PC-9 (cell line): Measurements from ENCODE around the gene DCAF15. TPM values are rescaled to one million over a fixed set of nuclear protein-coding genes. Genes with fewer than 3 reads are reported as not detected.

Experiments used
- BruUV-seq: library from RNA; stranded (reverse); fragments of 400-500 nt; replicated peaks from 2 replicates; lab custom pipeline; 2021; lab: Mats Ljungman, UMichigan
- CTCF ChIA-PET: fragments of 300-600 bp; sonication (Branson Sonifier 250); formaldehyde crosslinking; loops from one replicate; lab custom pipeline; 2022; ENCODE audit warnings: antibody characterized with exemption; lab: Charles Lee
- POLR2A ChIA-PET: fragments of 300-600 bp; sonication (Branson Sonifier 250); formaldehyde crosslinking; loops from one replicate; lab custom pipeline; 2022; ENCODE audit warnings: antibody characterized with exemption; ENCODE audit not compliant: unreplicated experiment; lab: Charles Lee
- DNase-seq, 2 experiments: peaks; one replicate each; pipeline versions ENCODE4 v3.0.0 to v3.0.0-alpha.2; 2015 to 2022; ENCODE audit warnings: mixed read lengths in 1 of 2
- H2AFZ ChIP-seq: fragments of 200-600 bp; sonication (generic); 2 replicates; pipeline ENCODE4 v1.8.1; 2017; ENCODE audit warnings: antibody characterized with exemption
- H3F3A ChIP-seq: fragments of 200-600 bp; sonication (generic); 2 replicates; pipeline ENCODE4 v1.8.1; 2017; ENCODE audit warnings: antibody characterized with exemption, mild to moderate bottlenecking, low read depth; ENCODE audit not compliant: insufficient read depth
- H3K27ac ChIP-seq: fragments of 200-600 bp; sonication (generic); 2 replicates; pipeline ENCODE4 v1.6.1; 2016; ENCODE audit warnings: mixed run types
- H3K27me3 ChIP-seq: fragments of 200-600 bp; sonication (generic); 2 replicates; pipeline ENCODE4 v1.6.1; 2016; ENCODE audit warnings: low read depth, mixed run types; ENCODE audit not compliant: insufficient read depth
- H3K36me3 ChIP-seq: fragments of 200-600 bp; sonication (generic); 2 replicates; pipeline ENCODE4 v1.6.1; 2016; ENCODE audit warnings: low read depth, mixed run types
- H3K4me1 ChIP-seq: fragments of 200-600 bp; sonication (generic); replicated peaks from 2 replicates; pipeline ENCODE4 v1.6.1; 2016; ENCODE audit warnings: mixed run types; ENCODE audit not compliant: insufficient read depth
- H3K4me2 ChIP-seq: fragments of 200-600 bp; sonication (generic); 2 replicates; pipeline ENCODE4 v1.6.1; 2017; ENCODE audit warnings: mixed run types
- H3K4me3 ChIP-seq: fragments of 200-600 bp; sonication (generic); 2 replicates; pipeline ENCODE4 v1.6.1; 2016; ENCODE audit warnings: mixed run types
- H3K79me2 ChIP-seq: fragments of 200-600 bp; sonication (generic); 2 replicates; pipeline ENCODE4 v1.6.1; 2017; ENCODE audit warnings: low read depth, mixed run types
- H3K9me2 ChIP-seq: fragments of 200-600 bp; sonication (generic); 2 replicates; pipeline ENCODE4 v1.8.1; 2017; ENCODE audit warnings: mild to moderate bottlenecking; ENCODE audit not compliant: insufficient read depth
- H3K9me3 ChIP-seq: fragments of 200-600 bp; sonication (generic); 2 replicates; pipeline ENCODE4 v1.8.1; 2016; ENCODE audit warnings: low read depth; ENCODE audit not compliant: insufficient read depth
- H4K20me1 ChIP-seq: fragments of 200-600 bp; sonication (generic); 2 replicates; pipeline ENCODE4 v1.8.1; 2017; ENCODE audit not compliant: insufficient read depth
- CTCF ChIP-seq: fragments of 200-600 bp; sonication (generic); conservative IDR thresholded peaks from 2 replicates; pipeline ENCODE4 v1.6.1; 2017; ENCODE audit warnings: mixed run types, antibody characterized with exemption, mild to moderate bottlenecking, moderate library complexity
- EZH2 ChIP-seq: fragments of 200-600 bp; sonication (generic); IDR thresholded peaks from 2 replicates; pipeline ENCODE4 v1.8.0; 2017; ENCODE audit warnings: antibody characterized with exemption, low read depth
- intact Hi-C: fragments of 100-400 bp; cut with micrococcal nuclease; formaldehyde crosslinking; loops from one replicate; pipeline ENCODE4 v1.10.0; 2022; ENCODE audit not compliant: unreplicated experiment
- total RNA-seq: library from RNA; stranded (reverse); gene quantifications from 2 replicates; pipeline ENCODE4 v1.2.3, GENCODE V29; 2021

DCAF15 gene
- total RNA-seq, 1 experiment from 2014 or later: 35.3 TPM

GRCh38 chr19:13935765-13936510 is 16.4 kb upstream of the DCAF15 start:
- no peaks in the 10 kb centered on the region for H3K9me3 ChIP-seq
- no peaks in the 10 kb centered on the region for H3K36me3 ChIP-seq
- no peak overlapping the region for H2AFZ ChIP-seq
- intact Hi-C loops: no loop called here
- H3K27me3 ChIP-seq: no peaks in the 10 kb centered on the region
- H3K9me2 ChIP-seq: no peaks in the 10 kb centered on the region
- H3K4me1 ChIP-seq: no peaks in the 10 kb centered on the region
- no peaks in the 10 kb centered on the region for H4K20me1 ChIP-seq
- no peak for DNase-seq
- H3K27ac ChIP-seq: no peak overlapping the region
- ChIA-PET CTCF (no interaction called here), POLR2A (no interaction called here)
- no peak overlapping the region for H3K4me3 ChIP-seq
- no TSS peak for BruUV-seq
- H3F3A ChIP-seq: peaks cover 19% of the 10 kb centered on the region; the same call in 1 of the 2 replicates
- TF ChIP-seq CTCF: no peak
- TF ChIP-seq EZH2: no peak
- no peak overlapping the region for H3K4me2 ChIP-seq
- no peaks in the 10 kb centered on the region for H3K79me2 ChIP-seq

GRCh38 chr19:13937479-13938300 is 14.6 kb upstream of the DCAF15 start:
- no TSS peak for BruUV-seq
- no peak for TF ChIP-seq CTCF
- TF ChIP-seq EZH2: no peak
- Histone ChIP-seq H4K20me1 (no peaks in the 10 kb centered on the region), H3K36me3 (no peaks in the 10 kb centered on the region), H3K4me1 (no peaks in the 10 kb centered on the region), H3F3A (peaks cover 19% of the 10 kb centered on the region; the same call in 1 of the 2 replicates), H3K9me2 (no peaks in the 10 kb centered on the region), H3K4me3 (no peak overlapping the region), H3K27me3 (no peaks in the 10 kb centered on the region), H3K79me2 (no peaks in the 10 kb centered on the region), H3K4me2 (peak overlapping the region; percentile 13; the same call in 1 of the 2 replicates), H2AFZ (no peak overlapping the region), H3K27ac (no peak overlapping the region), H3K9me3 (no peaks in the 10 kb centered on the region)
- intact Hi-C loops: no loop called here
- POLR2A ChIA-PET: no interaction called here
- DNase-seq: no peak
- CTCF ChIA-PET: interaction anchor here (0.7 kb wide), 1 partner anchor 19 kb away, joined by 3 read pairs; no protein-coding TSS in a partner anchor

GRCh38 chr19:13938301-13939064 is 13.8 kb upstream of the DCAF15 start, which contains the start of gene PODNL1:
TSS of gene PODNL1 (minus strand) at chr19:13938417. CDS start at chr19:13938181, 236 bp downstream.
- H3K36me3 ChIP-seq: no peaks in the 10 kb centered on the region
- DNase-seq: no peak
- no peaks in the 10 kb centered on the region for H4K20me1 ChIP-seq
- no peaks in the 10 kb centered on the region for H3K79me2 ChIP-seq
- H3K27me3 ChIP-seq: no peaks in the 10 kb centered on the region
- no TSS peak for BruUV-seq
- H3K4me3 ChIP-seq: no peak within 1 kb of the TSS
- H3F3A ChIP-seq: peaks cover 19% of the 10 kb centered on the region; the same call in 1 of the 2 replicates
- no peaks in the 10 kb centered on the region for H3K9me2 ChIP-seq
- no peak within 1 kb of the TSS for H3K27ac ChIP-seq
- H3K4me1 ChIP-seq: no peaks in the 10 kb centered on the region
- no peaks in the 10 kb centered on the region for H3K9me3 ChIP-seq
- peak within 1 kb of the TSS; percentile 13; the same call in 1 of the 2 replicates for H3K4me2 ChIP-seq
- no peak for TF ChIP-seq EZH2
- TF ChIP-seq CTCF: no peak
- ChIA-PET POLR2A (interaction anchor here (0.6 kb wide), 2 partner anchors 442 to 957 kb away, joined by 3 read pairs; no protein-coding TSS in a partner anchor), CTCF (interaction anchor here (0.6 kb wide), 1 partner anchor 57 kb away, joined by 5 read pairs; no protein-coding TSS in a partner anchor)
- H2AFZ ChIP-seq: no peak within 1 kb of the TSS
- intact Hi-C loops: no loop called here
